ENCODE results near the gene GRK4.
"Not testable (repeated sequence)": the region's sequence is repeated elsewhere in the genome, so short reads cannot be mapped to it uniquely, and the experiment has no call there.

The GRK4 gene

DNA sequence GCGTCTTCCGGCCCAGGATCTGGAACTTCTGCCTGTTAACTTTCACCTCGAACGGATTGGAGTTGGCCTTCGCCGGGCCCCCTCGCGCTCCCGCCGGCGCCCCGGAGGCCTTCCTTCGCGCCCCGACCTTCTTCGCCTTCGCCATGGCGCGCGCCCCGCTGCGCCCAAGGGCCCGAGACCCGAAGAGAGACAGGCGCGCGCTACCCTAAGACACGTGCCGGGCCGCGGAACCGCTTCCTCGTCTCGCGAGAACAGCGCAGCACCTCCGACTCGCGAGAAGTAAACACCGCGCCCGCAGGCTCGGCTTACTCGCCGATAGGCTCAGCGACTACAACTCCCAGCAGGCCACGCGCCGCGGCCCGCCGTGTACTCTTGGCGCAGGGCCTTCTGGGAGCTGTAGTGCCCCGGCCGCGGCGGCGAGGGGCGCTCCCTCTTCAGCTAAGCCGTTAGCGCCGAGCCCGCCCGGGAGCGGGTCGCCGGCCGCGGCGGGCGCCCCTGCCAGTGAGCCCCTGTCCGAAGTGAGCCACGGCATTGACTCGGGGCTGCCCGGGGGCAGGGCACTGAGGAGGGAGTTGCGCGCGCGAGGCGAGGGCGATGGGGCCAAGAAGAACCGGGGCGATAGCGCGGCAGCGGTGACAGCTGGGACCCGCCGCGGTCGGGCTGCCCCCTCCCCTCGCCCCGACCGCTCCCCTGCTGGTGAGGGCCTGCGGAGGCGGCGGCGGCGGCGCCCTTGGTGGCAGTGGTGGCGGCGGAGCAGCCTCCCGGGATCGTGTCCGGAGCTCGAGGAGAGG, at the start of gene GRK4, which contains the start of gene NOP14:
Gene GRK4 (plus strand): TSS at position 397 of the 791 bp plus-strand sequence. CDS start 500 bp downstream, outside the sequence.
Gene NOP14 (minus strand): TSS at position 232 of the 791 bp plus-strand sequence. CDS start 87 bp downstream, at position 145.
- peak; percentile 95 to 97 for DNase-seq

DNA sequence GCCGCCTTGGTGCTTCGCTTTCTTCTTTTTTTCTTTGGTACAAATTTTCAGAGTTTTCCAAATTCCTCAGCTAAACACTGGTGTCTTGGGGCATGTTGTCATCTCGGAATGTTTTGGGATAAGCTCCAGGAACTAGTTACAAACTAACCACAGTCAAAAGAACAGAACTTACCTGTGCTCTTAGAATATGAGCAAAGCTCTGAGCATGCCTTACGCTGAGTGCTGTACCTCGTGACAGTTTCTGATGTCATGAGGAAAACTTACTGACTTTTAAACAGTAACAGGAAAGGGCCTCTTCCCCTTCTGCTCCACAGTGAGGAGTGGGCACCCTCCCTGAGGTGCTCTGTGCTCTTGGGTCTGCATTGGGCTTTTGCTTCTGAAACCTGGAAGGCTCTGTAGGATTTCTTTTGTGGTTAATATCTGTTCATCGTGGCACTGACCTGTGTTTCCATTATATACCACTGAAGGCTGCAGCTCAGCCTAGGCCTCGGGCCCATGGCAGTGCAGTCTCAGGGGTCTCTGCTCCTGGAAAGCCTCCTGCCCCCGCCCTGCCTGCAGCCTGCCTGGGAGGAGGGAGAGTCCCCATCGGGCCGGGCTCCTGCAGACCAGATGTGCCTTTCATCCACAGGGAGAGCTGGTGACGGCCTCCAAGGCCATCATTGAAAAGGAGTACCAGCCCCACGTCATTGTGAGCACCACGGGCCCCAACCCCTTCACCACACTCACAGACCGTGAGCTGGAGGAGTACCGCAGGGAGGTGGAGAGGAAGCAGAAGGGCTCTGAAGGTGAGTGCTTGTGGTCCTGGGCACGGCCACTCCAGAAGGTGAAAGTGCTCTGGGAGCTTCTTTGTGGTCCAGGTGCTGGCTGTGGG, 48.9 kb upstream of the GRK4 start:
- no peak for DNase-seq

DNA sequence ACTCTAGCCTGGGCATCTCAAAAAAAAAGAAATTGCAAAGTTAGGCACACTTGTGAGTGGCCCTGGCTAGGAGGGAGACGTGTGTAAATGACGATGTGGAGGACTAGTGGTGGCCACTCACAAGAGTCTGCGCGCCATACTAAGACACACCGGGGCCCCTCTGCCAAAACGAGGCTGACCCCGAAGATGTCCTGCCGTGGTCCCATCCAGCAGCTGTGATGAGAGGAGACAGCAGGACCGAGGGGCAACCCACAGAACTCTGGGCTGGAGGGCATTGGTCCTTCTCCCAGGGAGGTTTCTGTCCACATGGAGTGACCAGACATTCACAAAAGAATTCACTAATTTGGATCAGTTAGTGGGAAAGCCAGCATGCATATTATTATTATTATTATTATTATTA, 47.6 kb upstream of the GRK4 start:
- DNase-seq, result no peak

DNA sequence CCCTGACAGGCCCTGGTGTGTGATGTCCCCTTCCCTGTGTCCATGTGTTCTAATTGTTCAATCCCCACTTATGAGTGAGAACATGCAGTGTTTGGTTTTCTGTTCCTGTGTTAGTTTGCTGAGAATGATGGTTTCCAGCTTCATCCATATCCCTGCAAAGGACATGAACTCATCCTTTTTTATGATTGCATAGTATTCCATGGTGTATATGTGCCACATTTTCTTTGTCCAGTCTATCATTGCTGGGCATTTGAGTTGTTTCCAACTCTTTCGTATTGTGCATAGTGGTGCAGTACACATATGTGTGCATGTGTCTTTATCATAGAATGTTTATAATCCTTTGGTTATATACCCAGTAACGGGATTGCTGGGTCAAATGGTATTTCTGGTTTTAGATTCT, 46.7 kb upstream of the GRK4 start:
- DNase-seq, result not testable (repeated sequence)

DNA sequence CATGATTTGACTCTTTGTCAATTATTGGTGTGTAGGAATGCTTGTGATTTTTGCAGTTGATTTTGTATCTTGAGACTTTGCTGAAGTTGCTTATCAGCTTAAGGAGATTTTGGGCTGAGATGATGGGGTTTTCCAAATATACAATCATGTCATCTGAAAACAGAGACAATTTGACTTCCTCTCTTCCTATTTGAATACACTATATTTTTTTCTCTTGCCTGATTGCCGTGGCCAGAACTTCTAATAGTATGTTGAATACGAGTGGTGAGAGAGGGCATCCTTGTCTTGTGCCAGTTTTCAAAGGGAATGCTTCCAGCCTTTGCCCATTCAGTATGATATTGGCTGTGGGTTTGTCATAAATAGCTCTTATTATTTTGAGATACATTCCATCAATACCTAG, 45.1 kb upstream of the GRK4 start:
- DNase-seq, result not testable (repeated sequence)

DNA sequence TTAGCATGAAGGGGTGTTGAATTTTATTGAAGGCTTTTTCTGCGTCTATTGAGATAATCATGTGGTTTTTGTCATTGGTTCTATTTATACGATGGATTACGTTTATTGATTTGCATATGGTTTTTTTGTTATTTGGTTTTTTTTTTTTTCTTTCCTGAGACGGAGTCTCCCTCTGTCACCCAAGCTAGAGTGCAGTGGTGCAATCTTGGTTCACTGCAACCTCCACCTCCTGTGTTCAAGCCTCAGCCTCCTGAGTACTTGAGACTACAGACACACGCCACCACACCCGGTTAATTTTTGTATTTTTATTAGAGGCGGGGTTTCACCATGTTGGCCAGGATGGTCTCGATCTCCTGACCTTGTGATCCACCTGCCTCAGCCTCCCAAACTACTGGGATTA, 44.7 kb upstream of the GRK4 start:
- not testable (repeated sequence) for DNase-seq

DNA sequence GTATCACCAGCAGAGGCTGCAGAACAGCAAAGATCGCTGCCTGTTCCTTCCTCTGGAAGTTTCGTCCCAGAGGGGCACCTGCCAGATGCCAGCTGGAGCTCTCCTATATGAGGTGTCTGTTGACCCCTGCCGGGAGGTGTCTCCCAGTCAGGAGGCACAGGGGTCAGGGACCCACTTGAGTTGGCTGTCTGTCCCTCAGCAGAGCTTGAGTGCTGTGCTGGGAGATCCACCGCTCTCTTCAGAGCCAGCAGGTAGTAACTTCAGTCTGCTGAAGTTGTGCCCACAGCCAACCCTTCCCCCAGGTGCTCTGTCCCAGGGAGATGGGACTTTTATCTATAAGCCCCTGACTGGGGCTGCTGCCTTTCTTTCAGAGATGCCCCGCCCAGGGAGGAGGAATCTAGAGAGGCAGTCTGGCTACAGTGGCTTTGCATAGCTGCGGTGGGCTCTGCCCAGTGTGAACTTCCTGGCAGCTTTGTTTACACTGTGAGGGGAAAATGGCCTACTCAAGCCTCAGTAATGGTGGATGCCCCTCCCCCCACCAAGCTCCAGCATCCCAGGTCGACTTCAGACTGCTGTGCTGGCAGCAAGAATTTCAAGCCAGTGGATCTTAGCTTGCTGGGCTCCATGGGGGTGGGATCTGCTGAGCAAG, 40.8 kb upstream of the GRK4 start:
- not testable (repeated sequence) for DNase-seq

DNA sequence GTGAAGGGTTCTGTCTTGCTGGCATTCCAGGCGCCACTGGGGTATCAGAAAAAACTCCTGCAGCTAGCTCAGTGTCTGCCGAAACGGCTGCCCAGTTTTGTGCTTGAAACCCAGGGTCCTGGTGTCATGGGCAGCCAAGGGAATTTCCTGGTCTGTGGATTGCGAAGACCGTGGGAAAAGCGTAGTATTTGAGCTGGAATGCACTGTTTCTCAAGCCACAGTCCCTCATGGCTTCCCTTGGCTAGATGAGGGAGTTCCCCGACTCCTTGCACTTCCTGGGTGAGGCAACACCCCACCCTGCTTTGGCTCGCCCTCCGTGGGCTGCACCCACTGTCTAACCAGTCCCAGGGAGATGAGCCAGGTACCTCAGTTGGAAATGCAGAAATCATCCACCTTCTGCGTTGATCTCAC, 40.2 kb upstream of the GRK4 start:
- DNase-seq, result no peak

DNA sequence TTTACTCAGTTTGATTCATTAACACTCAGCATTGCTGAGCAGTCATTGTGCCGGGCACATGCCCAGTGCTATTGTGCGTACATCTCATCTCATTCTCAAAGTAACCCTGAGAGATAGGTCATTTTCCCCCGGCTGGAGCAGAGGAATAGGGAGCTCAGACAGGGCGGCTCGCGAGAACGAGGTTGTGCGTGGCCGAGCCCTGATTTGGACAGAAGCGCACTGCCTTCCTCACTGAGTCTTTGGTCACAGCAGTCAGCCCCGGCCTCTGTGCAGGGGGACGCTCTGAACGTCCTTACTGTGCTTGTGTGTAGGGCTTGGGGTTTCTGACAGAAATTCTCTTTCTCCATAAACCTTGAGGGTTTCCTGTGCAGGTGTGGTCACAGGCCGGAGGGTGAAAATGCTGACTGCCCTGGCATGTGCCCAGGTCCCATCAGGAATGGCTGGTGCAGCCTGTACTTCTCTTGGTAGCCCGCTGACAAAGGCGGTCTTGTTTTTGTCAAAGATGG, 39.6 kb upstream of the GRK4 start:
- DNase-seq, result no peak

DNA sequence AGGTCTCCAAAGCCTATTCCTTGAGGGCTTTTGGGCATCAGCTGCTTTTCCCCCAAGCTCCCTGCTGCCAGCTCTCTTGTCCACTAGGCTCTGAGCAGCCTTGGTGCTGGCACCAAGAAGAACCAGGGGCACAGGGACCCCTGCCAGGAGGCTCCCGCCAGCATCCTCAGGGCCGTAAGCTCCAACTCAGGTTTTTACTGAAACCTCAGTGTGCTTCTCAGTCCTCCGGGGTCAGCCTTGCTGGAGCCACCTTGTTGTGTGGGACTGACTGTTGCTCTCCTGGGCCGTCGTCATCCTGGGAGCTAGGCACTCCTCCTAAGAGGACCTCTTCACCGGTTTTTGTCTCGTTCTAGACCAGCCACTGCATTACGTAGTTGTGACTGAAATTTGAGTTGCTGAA, 39.1 kb upstream of the GRK4 start:
- DNase-seq, result no peak

DNA sequence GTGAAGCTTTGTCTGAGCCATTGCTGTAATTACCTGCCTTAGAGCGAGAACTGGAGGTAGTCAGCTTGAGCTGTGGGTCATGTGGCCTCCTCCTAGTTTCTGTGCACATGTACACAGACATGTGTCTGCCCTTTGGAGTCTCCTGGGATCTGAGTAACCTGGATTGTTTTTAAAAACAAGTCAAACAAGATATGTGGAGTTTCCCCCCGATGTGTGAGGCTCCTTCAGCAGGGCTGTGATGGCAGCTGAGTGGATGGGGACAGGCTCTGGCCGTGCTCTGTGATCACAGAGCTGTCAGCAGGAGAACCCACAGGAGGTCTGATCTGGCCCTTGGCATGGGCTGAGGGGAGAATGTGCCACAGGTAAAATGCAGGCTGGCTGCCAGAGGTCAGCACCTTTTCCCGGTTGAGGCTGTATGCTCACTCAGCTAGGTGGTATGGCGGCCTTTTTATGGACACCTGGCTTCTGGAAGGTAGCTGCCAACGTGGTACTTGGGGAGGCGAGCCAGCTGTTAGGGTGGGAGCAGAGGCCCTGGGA, 38.5 kb upstream of the GRK4 start:
- no peak for DNase-seq

DNA sequence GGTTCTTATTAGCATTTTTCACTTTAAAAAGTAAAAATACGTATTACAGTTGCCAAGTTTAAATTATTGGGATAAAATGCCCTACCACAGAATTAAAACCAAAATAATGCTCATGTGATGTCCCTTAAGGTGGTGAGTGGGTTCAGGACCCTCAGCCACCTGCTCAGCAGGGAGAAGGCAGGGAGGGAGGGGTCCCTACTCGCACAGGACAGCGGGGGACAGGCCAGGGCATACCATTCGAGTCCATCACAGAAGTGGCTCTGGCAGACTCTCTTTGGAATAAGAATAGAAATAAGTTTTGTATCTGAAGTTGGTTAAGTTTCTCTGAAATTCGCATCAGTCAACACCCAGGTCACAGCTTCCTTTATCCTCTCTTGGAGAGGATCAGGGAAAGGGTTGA, 37.9 kb upstream of the GRK4 start:
- no peak for DNase-seq

DNA sequence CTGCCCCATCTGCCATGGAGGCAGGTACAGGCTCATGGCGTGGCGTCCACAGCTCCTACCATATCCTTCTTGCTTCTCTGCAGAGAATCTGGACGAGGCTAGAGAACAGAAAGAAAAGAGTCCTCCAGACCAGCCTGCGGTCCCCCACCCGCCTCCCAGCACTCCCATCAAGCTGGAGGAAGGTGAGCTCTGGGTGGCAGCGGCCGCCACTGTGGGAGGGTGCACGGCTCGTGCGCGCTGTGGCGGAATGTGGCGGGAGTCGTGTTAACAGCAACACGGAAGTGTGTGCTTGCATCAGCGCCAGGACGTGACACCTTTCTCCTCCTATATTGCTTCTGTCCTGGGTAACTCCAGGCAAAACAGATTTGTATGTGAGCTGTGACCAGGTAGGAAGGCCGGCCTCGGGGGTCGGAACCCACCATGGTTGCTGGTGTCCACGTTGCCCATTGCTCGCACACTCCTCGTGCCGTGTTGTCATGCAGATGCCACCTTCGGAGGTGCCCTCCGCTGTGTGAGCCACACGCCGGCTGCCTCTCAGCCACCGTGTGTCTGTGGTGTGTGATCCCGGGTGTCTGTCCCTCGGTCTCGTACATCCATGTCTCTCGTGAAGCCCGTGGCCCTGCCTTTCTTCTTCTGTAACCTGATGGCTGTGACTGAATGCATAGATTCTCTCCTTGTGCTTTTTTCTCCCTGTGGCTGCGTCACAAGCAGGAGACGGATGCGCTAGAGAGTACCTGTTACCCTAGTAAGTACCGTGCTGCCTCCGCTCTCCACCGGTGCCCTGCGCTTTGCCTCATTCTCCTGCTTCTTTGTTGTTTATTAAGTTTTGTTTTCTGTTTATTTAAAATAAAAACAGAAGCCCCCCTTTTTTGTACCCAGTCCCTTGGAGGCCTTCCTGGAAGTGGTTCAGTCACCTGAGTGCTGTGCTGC, 37.2 kb upstream of the GRK4 start:
- DNase-seq, result no peak

DNA sequence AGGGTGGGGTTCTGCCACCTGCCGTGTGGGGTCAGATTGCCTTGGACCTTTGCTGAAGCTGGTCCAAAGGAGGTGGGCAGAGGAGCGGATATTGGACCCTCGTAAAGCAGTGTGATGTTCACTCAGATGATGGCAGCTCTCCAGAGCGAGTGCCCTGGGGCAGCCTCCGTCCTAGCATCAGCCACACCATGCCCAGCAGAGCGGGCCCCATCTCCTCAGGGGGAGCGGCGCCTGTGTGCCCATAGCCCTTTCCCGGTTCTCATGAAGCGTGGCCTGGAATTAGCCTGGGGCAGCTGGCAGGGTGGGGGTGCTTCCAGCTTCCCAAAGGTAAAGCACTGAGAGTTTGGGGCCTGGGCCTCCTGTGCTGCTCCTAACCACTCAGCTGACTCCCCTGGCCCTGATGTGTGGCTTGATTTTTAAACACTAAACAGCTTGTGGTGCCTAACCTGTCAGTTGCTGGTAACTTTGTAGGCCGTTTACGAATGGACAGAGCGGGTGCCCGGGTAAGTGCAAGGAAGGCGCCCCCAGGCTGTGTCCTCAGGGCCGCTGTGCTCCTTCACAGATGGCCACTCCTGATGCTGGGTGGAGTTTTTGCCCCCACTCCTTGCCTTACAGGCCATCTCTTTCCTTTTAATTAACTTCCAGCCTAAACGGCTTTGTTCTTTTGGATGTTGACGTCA, 36.2 kb upstream of the GRK4 start:
- no peak for DNase-seq

DNA sequence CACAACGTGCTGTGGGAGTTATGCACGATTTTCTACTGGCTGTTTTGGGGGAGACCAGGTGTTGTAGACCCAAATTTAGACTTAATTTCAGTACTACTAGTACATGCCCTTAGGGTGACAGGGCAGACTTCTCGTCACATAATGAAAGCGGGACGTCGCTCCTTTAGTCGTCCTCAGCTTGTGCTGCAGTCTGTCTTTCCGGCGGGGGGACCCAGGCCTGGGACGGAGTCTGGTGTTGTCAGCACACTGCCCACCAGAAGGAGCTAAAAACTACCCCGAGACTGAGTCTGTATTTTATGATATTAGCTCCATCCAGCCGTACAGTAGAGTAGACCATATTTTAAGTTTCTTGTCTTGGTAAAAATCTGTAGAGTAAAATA, 35.7 kb upstream of the GRK4 start:
- no peak for DNase-seq

DNA sequence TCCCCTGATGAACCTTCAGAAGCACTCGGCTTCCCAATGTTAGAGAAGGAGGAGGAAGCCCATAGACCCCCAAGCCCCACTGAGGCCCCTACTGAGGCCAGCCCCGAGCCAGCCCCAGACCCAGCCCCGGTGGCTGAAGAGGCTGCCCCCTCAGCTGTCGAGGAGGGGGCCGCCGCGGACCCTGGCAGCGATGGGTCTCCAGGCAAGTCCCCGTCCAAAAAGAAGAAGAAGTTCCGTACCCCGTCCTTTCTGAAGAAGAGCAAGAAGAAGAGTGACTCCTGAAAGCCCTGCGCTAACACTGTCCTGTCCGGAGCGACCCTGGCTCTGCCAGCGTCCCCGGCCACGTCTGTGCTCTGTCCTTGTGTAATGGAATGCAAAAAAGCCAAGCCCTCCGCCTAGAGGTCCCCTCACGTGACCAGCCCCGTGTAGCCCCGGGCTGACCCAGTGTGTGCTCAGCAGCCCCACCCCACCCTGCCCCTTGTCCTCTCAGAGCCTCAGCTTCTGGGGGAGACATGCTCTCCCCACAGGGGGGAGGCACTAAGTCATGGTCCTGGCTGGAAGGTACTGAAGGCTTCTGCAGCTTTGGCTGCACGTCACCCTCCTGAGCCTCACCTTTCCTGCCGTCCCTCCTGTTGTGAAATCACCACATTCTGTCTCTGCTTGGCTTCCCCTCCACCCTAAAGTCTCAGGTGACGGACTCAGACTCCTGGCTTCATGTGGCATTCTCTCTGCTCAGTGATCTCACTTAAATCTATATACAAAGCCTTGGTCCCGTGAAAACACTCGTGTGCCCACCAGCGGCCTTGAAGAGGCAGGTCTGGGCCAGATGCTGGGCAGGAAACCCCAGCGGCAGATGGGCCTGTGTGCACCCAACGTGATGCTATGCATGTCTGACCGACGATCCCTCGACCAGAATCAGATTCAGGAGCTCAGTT, 34.9 kb upstream of the GRK4 start:
- no peak for DNase-seq

DNA sequence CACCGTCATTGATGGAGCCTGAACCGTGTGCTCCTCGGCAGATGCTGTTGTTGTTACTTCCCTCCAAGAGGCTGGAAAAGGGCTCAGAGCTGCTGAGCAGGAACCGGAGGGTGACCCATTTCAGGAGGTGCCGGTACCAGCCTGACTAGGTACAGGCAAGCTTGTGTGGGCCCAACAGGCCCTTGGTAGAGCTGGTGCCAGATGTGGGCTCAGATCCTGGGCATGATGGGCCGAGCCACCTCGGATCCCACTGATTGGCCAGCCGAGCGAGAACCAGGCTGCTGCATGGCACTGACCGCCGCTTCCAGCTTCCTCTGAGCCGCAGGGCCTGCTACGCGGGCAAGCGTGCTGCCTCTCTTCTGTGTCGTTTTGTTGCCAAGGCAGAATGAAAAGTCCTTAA, 33.9 kb upstream of the GRK4 start:
- DNase-seq, result no peak

DNA sequence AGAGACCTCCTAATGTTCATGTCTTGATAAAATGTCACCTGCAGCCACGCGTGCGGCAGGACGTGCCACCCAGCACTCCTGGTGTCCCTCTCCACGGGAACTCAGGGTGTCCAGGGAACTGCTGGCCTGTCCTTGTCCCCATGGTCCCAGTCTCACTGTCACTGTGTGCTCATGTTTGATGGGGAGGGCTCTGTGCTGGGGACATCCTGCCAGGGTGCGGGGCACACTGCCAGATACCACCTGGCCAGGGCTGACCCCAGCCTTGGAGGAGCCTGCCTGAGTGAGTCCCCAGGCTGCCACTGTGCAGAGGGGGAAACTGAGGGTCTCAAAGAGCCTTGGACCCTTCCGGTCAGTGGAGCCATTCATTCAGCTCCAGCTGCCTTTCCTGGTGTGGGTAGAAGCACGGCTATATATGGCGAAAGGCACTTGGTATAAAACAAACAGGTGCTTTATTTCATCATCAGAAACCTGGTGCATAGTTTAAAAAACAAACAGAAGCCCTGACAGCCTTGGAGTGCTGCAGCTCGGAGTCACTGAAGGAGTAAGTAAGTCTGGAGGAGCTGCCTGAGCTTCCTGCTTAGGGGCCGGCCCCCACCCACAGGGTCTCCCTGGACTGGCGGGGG, 33.1 kb upstream of the GRK4 start:
- no peak for DNase-seq

DNA sequence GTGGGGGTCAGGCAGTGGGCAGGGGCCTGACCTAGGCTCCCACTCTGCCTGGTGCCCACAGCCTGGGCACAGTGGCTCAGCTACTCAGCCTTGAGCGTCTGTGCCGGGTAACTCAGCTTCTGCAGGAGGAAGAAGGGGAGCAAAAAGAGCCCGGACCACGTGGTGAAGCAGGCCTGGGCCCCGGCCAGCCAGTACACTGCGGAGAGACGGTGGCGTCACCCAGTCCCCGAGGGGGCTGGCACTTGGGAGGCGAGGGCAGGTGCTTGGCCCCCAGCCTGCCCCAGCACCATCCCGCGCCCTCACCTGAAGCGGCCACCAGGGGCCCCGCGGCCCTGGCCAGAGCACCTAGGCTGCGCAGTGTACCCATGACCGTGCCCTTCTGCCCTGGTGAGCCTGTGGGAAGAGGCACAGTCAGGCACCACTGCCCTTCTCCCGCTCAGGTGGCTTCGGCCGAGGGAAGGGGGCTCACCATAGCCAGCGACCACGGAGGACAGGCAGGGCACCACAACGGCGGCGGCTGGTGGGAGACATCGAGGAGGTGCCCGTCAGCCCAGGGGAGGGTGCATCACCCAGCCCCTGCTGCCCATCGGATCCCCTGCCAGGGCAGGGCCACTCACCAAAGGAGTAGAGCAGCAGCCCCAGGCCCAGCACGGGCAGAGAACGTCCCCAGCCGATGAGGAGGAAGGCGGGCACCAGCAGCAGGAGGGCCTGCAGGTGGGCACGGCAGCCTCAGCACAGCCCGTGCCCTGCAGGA, 32.4 kb upstream of the GRK4 start:
- DNase-seq, result no peak

All from activated CD4-positive, alpha-beta T cell treated with anti-CD3 and anti-CD28 coated beads, Interleukin-2, amount 50 U/mL, for 4 hours (primary cell).